ENCODE results near the gene CALN1. TPM values are rescaled to one million over a fixed set of nuclear protein-coding genes. Genes with fewer than 3 reads are reported as not detected.
"Not testable (repeated sequence)": the region's sequence is repeated elsewhere in the genome, so short reads cannot be mapped to it uniquely, and the experiment has no call there.

The CALN1 gene
- total RNA-seq, 4 donors from 2014 or later: under 0.01 to 1.2 (median 0.22) TPM; not detected in 1

- Histone ChIP-seq H3K27ac (no peak overlapping the region), H3K9me3 (no peaks in the 10 kb centered on the region), H3K36me3 (no peaks in the 10 kb centered on the region), H3K4me3 (no peak overlapping the region), H3K27me3 (no peaks in the 10 kb centered on the region), H3K4me1 (no peaks in the 10 kb centered on the region)
- DNase-seq (ENCODE audit: low spot score in 2 of 2): no peak
- TF ChIP-seq POLR2A (IDR thresholded peaks at IDR 0.05) (no peak), EP300 (IDR thresholded peaks at IDR 0.05) (no peak), CTCF (IDR thresholded peaks at IDR 0.05) (no peak)
- 26 to 39% methylated on average over 3 of the region's 3 CpGs for WGBS, 2 donors
Measured at GRCh38 chr7:71829515-71829914, 582.6 kb downstream of the CALN1 start.

- Histone ChIP-seq H3K9me3 (no peaks in the 10 kb centered on the region), H3K4me1 (no peaks in the 10 kb centered on the region), H3K36me3 (no peaks in the 10 kb centered on the region), H3K27me3 (no peaks in the 10 kb centered on the region), H3K27ac (no peak overlapping the region), H3K4me3 (no peak overlapping the region)
- no peak for DNase-seq (ENCODE audit: low spot score in 2 of 2)
- TF ChIP-seq POLR2A (IDR thresholded peaks at IDR 0.05) (no peak), CTCF (IDR thresholded peaks at IDR 0.05) (no peak), EP300 (IDR thresholded peaks at IDR 0.05) (no peak)
- 83 to 89% methylated on average over 2 of the region's 2 CpGs for WGBS, 2 donors
Measured at GRCh38 chr7:71828361-71828760, 583.8 kb downstream of the CALN1 start.

- no peak for DNase-seq (ENCODE audit: low spot score in 2 of 2)
- Histone ChIP-seq H3K36me3 (no peaks in the 10 kb centered on the region), H3K4me1 (no peaks in the 10 kb centered on the region), H3K27ac (no peak overlapping the region), H3K27me3 (no peaks in the 10 kb centered on the region), H3K4me3 (no peak overlapping the region), H3K9me3 (no peaks in the 10 kb centered on the region)
- 65 to 74% methylated on average over 3 of the region's 3 CpGs for WGBS, 2 donors
- no peak for TF ChIP-seq EP300 (IDR thresholded peaks at IDR 0.05)
- no peak for TF ChIP-seq CTCF (IDR thresholded peaks at IDR 0.05)
- TF ChIP-seq POLR2A (IDR thresholded peaks at IDR 0.05): no peak
Measured at GRCh38 chr7:71826141-71826540, 586.0 kb downstream of the CALN1 start.

GRCh38 chr7:71824006-71824760, 588.0 kb downstream of the CALN1 start:
- Histone ChIP-seq H3K27ac (no peak overlapping the region), H3K4me1 (no peaks in the 10 kb centered on the region), H3K36me3 (no peaks in the 10 kb centered on the region), H3K9me3 (no peaks in the 10 kb centered on the region), H3K4me3 (no peak overlapping the region), H3K27me3 (no peaks in the 10 kb centered on the region)
- no peak for TF ChIP-seq EP300 (IDR thresholded peaks at IDR 0.05)
- WGBS, 2 donors: 67 to 78% methylated on average over 9 of the region's 9 CpGs
- DNase-seq (ENCODE audit: low spot score in 2 of 2): no peak

GRCh38 chr7:71822406-71822805, 589.7 kb downstream of the CALN1 start:
- not testable (repeated sequence) for DNase-seq (ENCODE audit: low spot score in 2 of 2); H3K36me3 ChIP-seq; H3K27me3 ChIP-seq; H3K27ac ChIP-seq; H3K4me1 ChIP-seq; H3K4me3 ChIP-seq; H3K9me3 ChIP-seq
- 72 to 83% methylated on average over 8 of the region's 8 CpGs for WGBS, 2 donors

- 45 to 94% methylated on average over 1 of the region's 1 CpG for WGBS, 2 donors
- Histone ChIP-seq H3K4me3 (no peak overlapping the region), H3K27me3 (no peaks in the 10 kb centered on the region), H3K9me3 (peaks cover 0 to 4% (median 0%) of the 10 kb centered on the region in 4 donors), H3K4me1 (no peaks in the 10 kb centered on the region), H3K27ac (no peak overlapping the region), H3K36me3 (no peaks in the 10 kb centered on the region)
- DNase-seq (ENCODE audit: low spot score in 2 of 2): no peak
- TF ChIP-seq EP300 (IDR thresholded peaks at IDR 0.05): no peak
- no peak for TF ChIP-seq POLR2A (IDR thresholded peaks at IDR 0.05)
- TF ChIP-seq CTCF (IDR thresholded peaks at IDR 0.05): no peak
Measured at GRCh38 chr7:71817916-71818315, 594.2 kb downstream of the CALN1 start.
